ENCODE measurements around the gene HOGA1.

Gene HOGA1

DNA sequence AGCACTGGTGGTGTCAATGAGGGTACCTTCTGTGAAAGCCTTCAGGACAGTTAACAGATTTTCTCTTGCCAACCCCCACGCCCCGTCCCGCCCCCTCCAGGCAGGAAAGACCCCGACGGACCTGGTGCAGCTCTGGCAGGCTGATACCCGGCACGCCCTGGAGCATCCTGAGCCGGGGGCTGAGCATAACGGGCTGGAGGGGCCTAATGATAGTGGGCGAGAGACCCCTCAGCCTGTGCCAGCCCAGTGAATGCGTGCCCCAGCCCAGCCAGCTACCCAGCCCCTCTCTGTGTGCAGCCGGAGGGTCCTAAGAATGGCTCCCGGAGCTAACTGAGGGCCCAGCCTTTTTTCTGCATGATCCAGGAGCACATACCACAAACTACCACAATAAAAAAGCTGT, 713 bp upstream of the HOGA1 start:
- TF ChIP-seq, protein P1, sequence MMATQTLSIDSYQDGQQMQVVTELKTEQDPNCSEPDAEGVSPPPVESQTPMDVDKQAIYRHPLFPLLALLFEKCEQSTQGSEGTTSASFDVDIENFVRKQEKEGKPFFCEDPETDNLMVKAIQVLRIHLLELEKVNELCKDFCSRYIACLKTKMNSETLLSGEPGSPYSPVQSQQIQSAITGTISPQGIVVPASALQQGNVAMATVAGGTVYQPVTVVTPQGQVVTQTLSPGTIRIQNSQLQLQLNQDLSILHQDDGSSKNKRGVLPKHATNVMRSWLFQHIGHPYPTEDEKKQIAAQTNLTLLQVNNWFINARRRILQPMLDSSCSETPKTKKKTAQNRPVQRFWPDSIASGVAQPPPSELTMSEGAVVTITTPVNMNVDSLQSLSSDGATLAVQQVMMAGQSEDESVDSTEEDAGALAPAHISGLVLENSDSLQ (IDR thresholded peaks at IDR 0.05) = no peak
- TF ChIP-seq L3MBTL2 (conservative IDR thresholded peaks at IDR 0.05) = no peak
- no peak for TF ChIP-seq LEF1 (IDR thresholded peaks at IDR 0.05; ENCODE audit: borderline replicate concordance)
- TF ChIP-seq SP1 (IDR thresholded peaks at IDR 0.05) = no peak
- TF ChIP-seq ELF4 (IDR thresholded peaks at IDR 0.05) = no peak
- no peak for TF ChIP-seq ZNF384 (IDR thresholded peaks at IDR 0.05)
- no peak for TF ChIP-seq NFRKB (IDR thresholded peaks at IDR 0.05)
- TF ChIP-seq SUZ12 (IDR thresholded peaks at IDR 0.05) = no peak
- no peak for TF ChIP-seq CTBP1 (IDR thresholded peaks at IDR 0.05; ENCODE audit: borderline replicate concordance)
- TF ChIP-seq ARNT (IDR thresholded peaks at IDR 0.05) = no peak
- no peak for TF ChIP-seq FOXA1 (IDR thresholded peaks at IDR 0.05)
- TF ChIP-seq BHLHE40 (IDR thresholded peaks at IDR 0.05; ENCODE audit: borderline replicate concordance) = no peak
- no peak for TF ChIP-seq HDGF (IDR thresholded peaks at IDR 0.05; ENCODE audit: borderline replicate concordance)
- no peak for TF ChIP-seq FOXM1 (IDR thresholded peaks at IDR 0.05; ENCODE audit: borderline replicate concordance)
- no peak for TF ChIP-seq FOXK2 (IDR thresholded peaks at IDR 0.05)
- TF ChIP-seq TARDBP (IDR thresholded peaks at IDR 0.05) = no peak
- POLR2A ChIA-PET = interaction anchor here (1.2 kb wide), 1 partner anchor 13 kb away, joined by 3 read pairs; no protein-coding TSS in a partner anchor
- CTCF ChIA-PET = interaction anchor here (1.7 kb wide), 1 partner anchor 11 kb away, joined by 8 read pairs; the partner anchor contains the start of gene ANKRD2
- no peak for DNase-seq (ENCODE audit: extremely low spot score)

- POLR2A ChIA-PET = interaction anchor here (1.1 kb wide), 1 partner anchor 55 kb away, joined by 3 read pairs; no protein-coding TSS in a partner anchor
- no peak for TF ChIP-seq LEF1 (IDR thresholded peaks at IDR 0.05; ENCODE audit: borderline replicate concordance)
- TF ChIP-seq CTBP1 (IDR thresholded peaks at IDR 0.05; ENCODE audit: borderline replicate concordance) = no peak
- TF ChIP-seq SP1 (IDR thresholded peaks at IDR 0.05) = no peak
- no peak for TF ChIP-seq ARNT (IDR thresholded peaks at IDR 0.05)
- CTCF ChIA-PET = interaction anchor here (1.7 kb wide), 1 partner anchor 12 kb away, joined by 8 read pairs; the partner anchor contains the start of gene ANKRD2
- no peak for DNase-seq (ENCODE audit: extremely low spot score)
Observed at GRCh38 chr10:97584798-97585438, 729 bp downstream of the HOGA1 start.

DNA sequence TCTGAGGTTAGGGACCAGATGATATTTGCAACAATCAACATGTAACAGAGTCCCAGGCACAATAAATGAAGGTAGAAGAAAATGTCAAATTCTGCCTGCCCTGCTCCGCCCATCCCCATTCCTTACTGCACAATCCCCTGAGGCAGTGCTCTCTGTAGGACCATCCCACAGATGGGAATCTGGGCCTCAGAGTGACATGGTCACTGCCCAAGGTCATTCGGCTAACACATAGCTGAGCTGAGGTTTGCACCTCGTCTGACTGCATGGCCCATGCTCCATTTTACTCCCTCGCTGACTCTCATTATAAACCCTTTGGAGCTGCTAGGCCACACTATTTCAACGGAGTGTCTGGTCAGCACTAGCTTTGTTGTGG, 1.2 kb downstream of the HOGA1 start:
- ChIA-PET POLR2A (interaction anchor here (1.1 kb wide), 1 partner anchor 55 kb away, joined by 3 read pairs; no protein-coding TSS in a partner anchor), CTCF (no interaction called here)
- TF ChIP-seq FOXA1 (IDR thresholded peaks at IDR 0.05) (no peak), SP1 (IDR thresholded peaks at IDR 0.05) (no peak), BHLHE40 (IDR thresholded peaks at IDR 0.05; ENCODE audit: borderline replicate concordance) (no peak), SUZ12 (IDR thresholded peaks at IDR 0.05) (no peak), L3MBTL2 (conservative IDR thresholded peaks at IDR 0.05) (no peak), LEF1 (IDR thresholded peaks at IDR 0.05; ENCODE audit: borderline replicate concordance) (no peak), TARDBP (IDR thresholded peaks at IDR 0.05) (no peak), HDGF (IDR thresholded peaks at IDR 0.05; ENCODE audit: borderline replicate concordance) (no peak), ARNT (IDR thresholded peaks at IDR 0.05) (no peak), NFRKB (IDR thresholded peaks at IDR 0.05) (no peak), FOXM1 (IDR thresholded peaks at IDR 0.05; ENCODE audit: borderline replicate concordance) (no peak), ZNF384 (IDR thresholded peaks at IDR 0.05) (no peak)
- TF ChIP-seq, protein P1 (IDR thresholded peaks at IDR 0.05) = no peak
- DNase-seq (ENCODE audit: extremely low spot score) = no peak

DNA sequence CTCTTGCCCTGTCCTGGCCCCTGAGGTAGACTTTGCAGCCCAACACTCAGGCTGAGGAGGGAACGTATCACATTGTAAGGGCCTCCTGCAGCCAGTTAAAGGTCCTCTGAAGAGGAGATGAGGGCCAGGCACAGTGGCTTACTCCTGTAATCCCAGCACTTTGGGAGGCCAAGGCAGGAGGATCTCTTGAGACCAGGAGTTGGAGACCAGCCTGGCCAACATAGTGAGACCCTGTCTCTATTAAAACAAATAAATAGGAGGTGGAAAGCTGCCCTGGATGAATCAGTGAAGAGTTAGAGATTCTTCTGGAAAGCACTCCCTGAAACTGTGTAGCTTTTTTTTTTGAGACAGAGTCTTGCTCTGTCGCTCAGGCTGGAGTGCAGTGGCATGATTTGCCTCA, 3.0 kb downstream of the HOGA1 start:
- POLR2A ChIA-PET = no interaction called here
- TF ChIP-seq NFRKB (IDR thresholded peaks at IDR 0.05) (no peak), FOXM1 (IDR thresholded peaks at IDR 0.05; ENCODE audit: borderline replicate concordance) (no peak), FOXA1 (IDR thresholded peaks at IDR 0.05) (no peak), TARDBP (IDR thresholded peaks at IDR 0.05) (no peak)
- TF ChIP-seq, protein P1 (IDR thresholded peaks at IDR 0.05) = no peak

DNA sequence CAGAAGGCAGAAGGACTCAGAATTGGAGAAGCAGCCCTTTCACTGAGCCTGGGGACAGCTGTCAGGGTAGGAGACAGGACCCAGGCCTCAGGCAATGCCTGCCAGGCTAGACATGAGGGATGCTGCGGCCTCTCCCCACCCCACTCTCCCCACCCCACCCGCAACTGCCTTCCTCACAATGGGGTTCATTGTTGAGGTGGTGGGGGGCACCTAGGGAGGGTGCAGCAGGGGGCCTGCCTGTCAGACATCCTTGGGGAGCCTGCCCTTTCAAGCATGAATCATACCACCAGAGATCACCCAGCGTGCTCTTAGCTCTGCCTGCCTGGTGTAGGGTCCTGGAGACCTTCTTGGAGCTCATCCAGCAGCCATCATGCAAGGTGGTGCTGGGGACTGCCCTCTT, 5.3 kb downstream of the HOGA1 start, which contains the start of gene C10orf62:
Gene C10orf62, plus strand, starts transcription at position 243 of the 400 bp plus-strand sequence. CDS start 177 bp downstream, outside the sequence.
- CTCF ChIA-PET = no interaction called here

More for the DNA sequence above, 3.0 kb downstream of the HOGA1 start:
- CTCF ChIA-PET = no interaction called here
- DNase-seq (ENCODE audit: extremely low spot score) = no peak

More for the DNA sequence above, 5.3 kb downstream of the HOGA1 start, which contains the start of gene C10orf62:
- no peak for DNase-seq (ENCODE audit: extremely low spot score)
- TF ChIP-seq LEF1 (IDR thresholded peaks at IDR 0.05; ENCODE audit: borderline replicate concordance) = no peak
- TF ChIP-seq, protein P1 (IDR thresholded peaks at IDR 0.05) = no peak
- TF ChIP-seq HDGF (IDR thresholded peaks at IDR 0.05; ENCODE audit: borderline replicate concordance) = no peak
- TF ChIP-seq ZNF384 (IDR thresholded peaks at IDR 0.05) = no peak
- no peak for TF ChIP-seq SUZ12 (IDR thresholded peaks at IDR 0.05)
- TF ChIP-seq L3MBTL2 (conservative IDR thresholded peaks at IDR 0.05) = no peak
- no peak for TF ChIP-seq ARNT (IDR thresholded peaks at IDR 0.05)
- TF ChIP-seq FOXA1 (IDR thresholded peaks at IDR 0.05) = no peak
- no peak for TF ChIP-seq NFRKB (IDR thresholded peaks at IDR 0.05)
- TF ChIP-seq FOXM1 (IDR thresholded peaks at IDR 0.05; ENCODE audit: borderline replicate concordance) = no peak
- no peak for TF ChIP-seq ELF4 (IDR thresholded peaks at IDR 0.05)
- no peak for TF ChIP-seq CTBP1 (IDR thresholded peaks at IDR 0.05; ENCODE audit: borderline replicate concordance)
- TF ChIP-seq TARDBP (IDR thresholded peaks at IDR 0.05) = no peak
- no peak for TF ChIP-seq FOXK2 (IDR thresholded peaks at IDR 0.05)
- no peak for TF ChIP-seq SP1 (IDR thresholded peaks at IDR 0.05)
- POLR2A ChIA-PET = no interaction called here

Measured in HEK293T (cell line).